Measurements from ENCODE around the gene DIP2C. TPM values are rescaled to one million over a fixed set of nuclear protein-coding genes. Genes with fewer than 3 reads are reported as not detected.

The DIP2C gene
- polyA plus RNA-seq, 3 donors = 0.11 TPM; not detected in 2

- intact Hi-C loops (cut with micrococcal nuclease) = no loop called here
- no peaks in the 10 kb centered on the region for H3K79me2 ChIP-seq (ENCODE audit: insufficient read depth, low read length)
- H3K27ac ChIP-seq (ENCODE audit: low read depth in 1 of 2, low read length in 2 of 2) = no peak overlapping the region
- no peak overlapping the region for H3K9ac ChIP-seq (ENCODE audit: insufficient read depth, low read length, poor library complexity, severe bottlenecking)
- H4K20me1 ChIP-seq (ENCODE audit: insufficient read depth, low read length) = no peaks in the 10 kb centered on the region
- H3K4me1 ChIP-seq (ENCODE audit: control insufficient read depth in 1 of 2, insufficient read depth in 2 of 2, low read length in 2 of 2) = no peaks in the 10 kb centered on the region
- H3K4me1 Mint-ChIP-seq = no peaks in the 10 kb centered on the region
- H3K27me3 Mint-ChIP-seq (ENCODE audit: low read depth in 3 of 3) = peaks cover 1 to 10% (median 10%) of the 10 kb centered on the region in 3 donors
- no peak overlapping the region for H3K4me3 ChIP-seq (replicated peaks in 1 of 3; ENCODE audit: low read depth in 2 of 3, low read length in 3 of 3)
- H3K27ac Mint-ChIP-seq = no peak overlapping the region
- no peaks in the 10 kb centered on the region for H3K27me3 ChIP-seq (ENCODE audit: control insufficient read depth in 2 of 2, insufficient read depth in 2 of 2, low read length in 2 of 2)
- no peaks in the 10 kb centered on the region for H3K9me3 ChIP-seq (replicated peaks in 1 of 2; ENCODE audit: control insufficient read depth in 1 of 2, insufficient read depth in 1 of 2, low read length in 2 of 2)
- no peaks in the 10 kb centered on the region for H3K36me3 ChIP-seq (replicated peaks in 1 of 2; ENCODE audit: control insufficient read depth in 1 of 2, insufficient read depth in 2 of 2, low read length in 2 of 2)
- no peak overlapping the region for H2AFZ ChIP-seq (ENCODE audit: insufficient read depth, low read depth, low read length, poor library complexity, severe bottlenecking)
- H3K4me3 Mint-ChIP-seq = no peak overlapping the region
- H3K4me2 ChIP-seq (replicated peaks; ENCODE audit: extremely low read depth, low read length, poor library complexity, severe bottlenecking) = no peak overlapping the region
- TF ChIP-seq, protein P1, sequence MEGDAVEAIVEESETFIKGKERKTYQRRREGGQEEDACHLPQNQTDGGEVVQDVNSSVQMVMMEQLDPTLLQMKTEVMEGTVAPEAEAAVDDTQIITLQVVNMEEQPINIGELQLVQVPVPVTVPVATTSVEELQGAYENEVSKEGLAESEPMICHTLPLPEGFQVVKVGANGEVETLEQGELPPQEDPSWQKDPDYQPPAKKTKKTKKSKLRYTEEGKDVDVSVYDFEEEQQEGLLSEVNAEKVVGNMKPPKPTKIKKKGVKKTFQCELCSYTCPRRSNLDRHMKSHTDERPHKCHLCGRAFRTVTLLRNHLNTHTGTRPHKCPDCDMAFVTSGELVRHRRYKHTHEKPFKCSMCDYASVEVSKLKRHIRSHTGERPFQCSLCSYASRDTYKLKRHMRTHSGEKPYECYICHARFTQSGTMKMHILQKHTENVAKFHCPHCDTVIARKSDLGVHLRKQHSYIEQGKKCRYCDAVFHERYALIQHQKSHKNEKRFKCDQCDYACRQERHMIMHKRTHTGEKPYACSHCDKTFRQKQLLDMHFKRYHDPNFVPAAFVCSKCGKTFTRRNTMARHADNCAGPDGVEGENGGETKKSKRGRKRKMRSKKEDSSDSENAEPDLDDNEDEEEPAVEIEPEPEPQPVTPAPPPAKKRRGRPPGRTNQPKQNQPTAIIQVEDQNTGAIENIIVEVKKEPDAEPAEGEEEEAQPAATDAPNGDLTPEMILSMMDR (IDR thresholded peaks at IDR 0.05) = no peak
- H3K9me3 Mint-ChIP-seq = peaks cover 0 to 6% (median 0%) of the 10 kb centered on the region in 7 donors
- no peaks in the 10 kb centered on the region for H3K36me3 Mint-ChIP-seq
- WGBS (ENCODE audit: insufficient coverage) = 90% methylated on average over 6 of the region's 9 CpGs
- DNase-seq = no peak
Measured at GRCh38 chr10:298033-298432, 391.4 kb downstream of the DIP2C start.

GRCh38 chr10:297567-297966 is 391.9 kb downstream of the DIP2C start:
- Histone ChIP-seq H3K4me2 (replicated peaks; ENCODE audit: extremely low read depth, low read length, poor library complexity, severe bottlenecking) (no peak overlapping the region), H3K27me3 (ENCODE audit: control insufficient read depth in 2 of 2, insufficient read depth in 2 of 2, low read length in 2 of 2) (no peaks in the 10 kb centered on the region), H3K4me1 (ENCODE audit: control insufficient read depth in 1 of 2, insufficient read depth in 2 of 2, low read length in 2 of 2) (no peaks in the 10 kb centered on the region), H3K4me3 (replicated peaks in 1 of 3; ENCODE audit: low read depth in 2 of 3, low read length in 3 of 3) (no peak overlapping the region), H3K36me3 (replicated peaks in 1 of 2; ENCODE audit: control insufficient read depth in 1 of 2, insufficient read depth in 2 of 2, low read length in 2 of 2) (no peaks in the 10 kb centered on the region), H4K20me1 (ENCODE audit: insufficient read depth, low read length) (no peaks in the 10 kb centered on the region), H3K9ac (ENCODE audit: insufficient read depth, low read length, poor library complexity, severe bottlenecking) (no peak overlapping the region), H2AFZ (ENCODE audit: insufficient read depth, low read depth, low read length, poor library complexity, severe bottlenecking) (no peak overlapping the region), H3K79me2 (ENCODE audit: insufficient read depth, low read length) (no peaks in the 10 kb centered on the region), H3K27ac (ENCODE audit: low read depth in 1 of 2, low read length in 2 of 2) (no peak overlapping the region), H3K9me3 (replicated peaks in 1 of 2; ENCODE audit: control insufficient read depth in 1 of 2, insufficient read depth in 1 of 2, low read length in 2 of 2) (no peaks in the 10 kb centered on the region)
- peaks cover 2 to 10% (median 10%) of the 10 kb centered on the region in 3 donors for H3K27me3 Mint-ChIP-seq (ENCODE audit: low read depth in 3 of 3)
- TF ChIP-seq, protein P1 (IDR thresholded peaks at IDR 0.05) = no peak
- intact Hi-C loops (cut with micrococcal nuclease) = no loop called here
- whole genome bisulfite sequencing (ENCODE audit: insufficient coverage) = no CpG with 5 or more reads among the region's 6 CpGs
- no peak for DNase-seq
- H3K27ac Mint-ChIP-seq = no peak overlapping the region
- no peak overlapping the region for H3K4me3 Mint-ChIP-seq
- peaks cover 0 to 5% (median 0%) of the 10 kb centered on the region in 7 donors for H3K9me3 Mint-ChIP-seq
- H3K4me1 Mint-ChIP-seq = no peaks in the 10 kb centered on the region
- no peaks in the 10 kb centered on the region for H3K36me3 Mint-ChIP-seq

Data from CD14-positive monocyte (primary cell).